Keratinocyte (primary cell): ENCODE measurements around the gene RBX1. TPM values are rescaled to one million over a fixed set of nuclear protein-coding genes. Genes with fewer than 3 reads are reported as not detected.

ENCODE experiments used
- DNase-seq: peaks from one replicate; pipeline ENCODE4 v3.0.0-alpha.2; 2011; ENCODE audit warnings: low read depth, missing footprints, low spot score
- FAIRE-seq: peaks from 2 replicates; lab custom pipeline; 2011; peaks lifted over from hg19 to GRCh38; lab: Jason Lieb, UNC
- H2AFZ ChIP-seq: 2 replicates; pipeline ENCODE4 v1.6.0; 2012; ENCODE audit warnings: low read length, control low read depth, inconsistent platforms; ENCODE audit not compliant: control insufficient read depth
- H3K27ac ChIP-seq: 2 replicates; pipeline ENCODE4 v1.5.1; 2011; ENCODE audit warnings: low read length; ENCODE audit not compliant: control insufficient read depth, insufficient read depth
- H3K27me3 ChIP-seq: 3 replicates; pipeline ENCODE4 v1.6.0; 2011; ENCODE audit warnings: low read length; ENCODE audit not compliant: control insufficient read depth, insufficient read depth; ENCODE audit errors: extremely low read depth
- H3K36me3 ChIP-seq, 2 experiments: 2 replicates in 1 of 2; 3 replicates in 1 of 2; pipeline ENCODE4 v1.5.1; 2011; ENCODE audit warnings: low read length in 2 of 2, mild to moderate bottlenecking in 1 of 2; ENCODE audit not compliant: control insufficient read depth in 2 of 2, insufficient read depth in 2 of 2; ENCODE audit errors: extremely low read depth in 1 of 2
- H3K4me1 ChIP-seq: 3 replicates; pipeline ENCODE4 v1.5.1; 2011; ENCODE audit warnings: low read length; ENCODE audit not compliant: control insufficient read depth, insufficient read depth; ENCODE audit errors: extremely low read depth
- H3K4me2 ChIP-seq: 3 replicates; pipeline ENCODE4 v1.6.0; 2011; ENCODE audit warnings: low read depth, low read length; ENCODE audit not compliant: control insufficient read depth, insufficient read depth; ENCODE audit errors: extremely low read depth
- H3K4me3 ChIP-seq, 3 experiments: fragments of 200-600 bp in 1 of 3; sonication (generic) in 1 of 3; 2 replicates in 2 of 3; 3 replicates in 1 of 3; pipeline ENCODE4 v1.5.1; 2011 to 2016; ENCODE audit warnings: low read length in 3 of 3, mild to moderate bottlenecking in 3 of 3, control low read depth in 2 of 3, inconsistent platforms in 1 of 3, low read depth in 1 of 3, mixed read lengths in 1 of 3, mixed run types in 1 of 3, moderate library complexity in 1 of 3; ENCODE audit not compliant: control insufficient read depth in 2 of 3, insufficient read depth in 2 of 3; ENCODE audit errors: extremely low read depth in 1 of 3
- H3K79me2 ChIP-seq: 2 replicates; pipeline ENCODE4 v1.6.0; 2012; ENCODE audit warnings: low read length; ENCODE audit not compliant: control insufficient read depth, insufficient read depth
- H3K9ac ChIP-seq: 3 replicates; pipeline ENCODE4 v1.6.0; 2011; ENCODE audit warnings: low read length; ENCODE audit not compliant: control insufficient read depth, insufficient read depth; ENCODE audit errors: extremely low read depth
- H3K9me1 ChIP-seq: 3 replicates; pipeline ENCODE4 v1.6.0; 2011; ENCODE audit warnings: low read length; ENCODE audit not compliant: control insufficient read depth, insufficient read depth; ENCODE audit errors: extremely low read depth
- H3K9me3 ChIP-seq: 2 replicates; pipeline ENCODE4 v1.5.1; 2012; ENCODE audit warnings: low read depth, low read length; ENCODE audit not compliant: control insufficient read depth
- H4K20me1 ChIP-seq: 3 replicates; pipeline ENCODE4 v1.6.0; 2011; ENCODE audit warnings: low read length; ENCODE audit not compliant: control insufficient read depth, insufficient read depth; ENCODE audit errors: extremely low read depth
- CTCF ChIP-seq, 3 experiments: IDR thresholded peaks in 1 of 3; conservative IDR thresholded peaks in 1 of 3; optimal IDR thresholded peaks in 1 of 3; 2 replicates in 2 of 3; 3 replicates in 1 of 3; pipeline versions ENCODE3 to v1.5.1; 2011; ENCODE audit warnings: low read length in 3 of 3, mild to moderate bottlenecking in 3 of 3, moderate library complexity in 2 of 3, control low read depth in 1 of 3, inconsistent platforms in 1 of 3; ENCODE audit not compliant: insufficient read depth in 2 of 3; ENCODE audit errors: extremely low read depth in 1 of 3
- EZH2 ChIP-seq: IDR thresholded peaks from one replicate; pipeline ENCODE4 v1.6.1; 2012; ENCODE audit warnings: inconsistent platforms, mild to moderate bottlenecking, low read length, moderate library complexity
- dilution Hi-C: fragments of 300-500 bp; cut with MboI; formaldehyde crosslinking; loops from one replicate; pipeline ENCODE4 v1.7.0; 2020; ENCODE audit warnings: low sequenced_read_pairs; ENCODE audit not compliant: extremely low pct_ligation_motif_present
- polyA minus RNA-seq, 3 experiments: library from RNA; depleted of rRNA, polyadenylated mRNA; stranded (reverse); fragments of >200 nt; gene quantifications; 1 replicate in 1 of 3; 2 replicates in 1 of 3; 3 replicates in 1 of 3; pipeline ENCODE4 v1.2.3, GENCODE V29; 2011
- polyA plus RNA-seq, 5 experiments: library from polyadenylated mRNA; depleted of rRNA in 3 of 5; stranded (reverse) in 3 of 5; stranded (forward) in 1 of 5; unstranded in 1 of 5; fragments of >200 nt; gene quantifications; 1 replicate in 1 of 5; 2 replicates in 3 of 5; 3 replicates in 1 of 5; pipeline versions ENCODE4 v1.2.1 to v1.2.3, GENCODE V29; 2011 to 2012; ENCODE audit warnings: missing spikeins in 2 of 5, low read depth in 1 of 5, low replicate concordance in 1 of 5

RBX1 gene
- 81.5 to 143 TPM (median 104 TPM) in 3 replicates for polyA plus RNA-seq
- polyA plus RNA-seq (2011; ENCODE audit: low read depth), result 14.6 TPM
- polyA plus RNA-seq (2011; cell fraction: cytosol; rRNA removed), result 56.8 and 91.0 TPM in 2 replicates
- polyA plus RNA-seq (2011; cell fraction: nucleus; rRNA removed), result 35.3 and 43.8 TPM in 2 replicates
- polyA plus RNA-seq (2012; ENCODE audit: low replicate concordance), result 66.1 and 88.2 TPM in 2 replicates
- polyA minus RNA-seq, result 17.2 to 29.0 TPM (median 22.5 TPM) in 3 replicates
- 22.1 TPM for polyA minus RNA-seq (2011; cell fraction: cytosol; rRNA and poly(A)+ RNA removed)
- 6.0 and 11.0 TPM in 2 replicates for polyA minus RNA-seq (2011; cell fraction: nucleus; rRNA and poly(A)+ RNA removed)

- Histone ChIP-seq H4K20me1 (peaks cover 3% of the 10 kb centered on the region), H3K27ac (peak within 1 kb of the TSS; percentile 93), H3K36me3 (peaks cover 2 to 21% of the 10 kb centered on the region in 2 experiments), H3K9me3 (no peaks in the 10 kb centered on the region), H3K9me1 (no peaks in the 10 kb centered on the region), H3K27me3 (no peaks in the 10 kb centered on the region), H3K4me1 (peaks cover 22% of the 10 kb centered on the region), H2AFZ (peak within 1 kb of the TSS; percentile 89), H3K4me3 (peak within 1 kb of the TSS; percentile 60 to 96 (median 84)), H3K79me2 (peaks cover 47% of the 10 kb centered on the region), H3K9ac (peak within 1 kb of the TSS; percentile 99), H3K4me2 (peak within 1 kb of the TSS; percentile 96)
- TF ChIP-seq CTCF (optimal IDR thresholded peaks at IDR 0.05 in 1 of 3, IDR thresholded peaks at IDR 0.05 in 1 of 3, conservative IDR thresholded peaks at IDR 0.05 in 1 of 3; ENCODE audit: extremely low read depth in 1 of 3, insufficient read depth in 2 of 3, low read length in 3 of 3) (no peak), EZH2 (no peak)
- FAIRE-seq, result peak; percentile 83
- dilution Hi-C loops, result no loop called here
- DNase-seq, result peak; percentile 95
Measured at GRCh38 chr22:40950962-40951794, at the start of gene RBX1. Gene RBX1, plus strand, starts transcription at chr22:40951378. Its CDS starts 21 bp downstream, at chr22:40951399.

- no peaks in the 10 kb centered on the region for H3K9me3 ChIP-seq
- no peaks in the 10 kb centered on the region for H4K20me1 ChIP-seq
- H3K4me2 ChIP-seq, result no peak overlapping the region
- no peak for DNase-seq
- no peak overlapping the region for H3K27ac ChIP-seq
- FAIRE-seq, result peak; percentile 71
- no peak overlapping the region for H3K9ac ChIP-seq
- no peaks in the 10 kb centered on the region for H3K9me1 ChIP-seq
- dilution Hi-C loops, result no loop called here
- H2AFZ ChIP-seq, result no peak overlapping the region
- no peaks in the 10 kb centered on the region for H3K27me3 ChIP-seq
- no peak overlapping the region for H3K4me3 ChIP-seq
- H3K4me1 ChIP-seq, result peaks cover 18% of the 10 kb centered on the region
- TF ChIP-seq EZH2 (no peak), CTCF (optimal IDR thresholded peaks at IDR 0.05 in 1 of 3, IDR thresholded peaks at IDR 0.05 in 1 of 3, conservative IDR thresholded peaks at IDR 0.05 in 1 of 3; ENCODE audit: extremely low read depth in 1 of 3, insufficient read depth in 2 of 3, low read length in 3 of 3) (no peak)
- H3K36me3 ChIP-seq, result peaks cover 4 to 5% of the 10 kb centered on the region in 2 experiments
- H3K79me2 ChIP-seq, result no peaks in the 10 kb centered on the region
Measured at GRCh38 chr22:40904101-40904500, 47.1 kb upstream of the RBX1 start.
